Measurements from ENCODE around the gene CFAP210.
"Not testable (repeated sequence)": the region's sequence is repeated elsewhere in the genome, so short reads cannot be mapped to it uniquely, and the experiment has no call there.

DNA sequence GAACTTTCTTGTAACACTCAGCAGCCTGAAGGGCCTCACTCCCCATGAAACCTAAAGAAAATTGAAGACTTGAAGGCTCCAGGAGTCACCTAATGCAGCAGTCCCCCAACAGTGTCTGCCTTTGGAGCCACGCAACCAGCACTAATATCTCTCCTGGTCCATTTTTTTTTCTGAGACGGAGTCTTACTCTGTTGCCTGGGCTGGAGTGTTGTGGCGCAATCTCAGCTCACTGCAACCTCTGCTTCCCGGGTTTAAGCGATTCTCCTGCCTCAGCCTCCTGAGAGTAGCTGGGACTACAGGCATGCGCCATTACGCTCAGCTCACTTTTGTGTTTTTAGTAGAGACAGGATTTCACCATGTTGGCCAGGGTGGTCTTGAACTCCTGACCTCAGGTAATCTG lies 97.7 kb downstream of the CFAP210 start:
- not testable (repeated sequence) for TF ChIP-seq EZH2phosphoT487 (IDR thresholded peaks at IDR 0.05; ENCODE audit: low read depth)
- TF ChIP-seq, protein P1, sequence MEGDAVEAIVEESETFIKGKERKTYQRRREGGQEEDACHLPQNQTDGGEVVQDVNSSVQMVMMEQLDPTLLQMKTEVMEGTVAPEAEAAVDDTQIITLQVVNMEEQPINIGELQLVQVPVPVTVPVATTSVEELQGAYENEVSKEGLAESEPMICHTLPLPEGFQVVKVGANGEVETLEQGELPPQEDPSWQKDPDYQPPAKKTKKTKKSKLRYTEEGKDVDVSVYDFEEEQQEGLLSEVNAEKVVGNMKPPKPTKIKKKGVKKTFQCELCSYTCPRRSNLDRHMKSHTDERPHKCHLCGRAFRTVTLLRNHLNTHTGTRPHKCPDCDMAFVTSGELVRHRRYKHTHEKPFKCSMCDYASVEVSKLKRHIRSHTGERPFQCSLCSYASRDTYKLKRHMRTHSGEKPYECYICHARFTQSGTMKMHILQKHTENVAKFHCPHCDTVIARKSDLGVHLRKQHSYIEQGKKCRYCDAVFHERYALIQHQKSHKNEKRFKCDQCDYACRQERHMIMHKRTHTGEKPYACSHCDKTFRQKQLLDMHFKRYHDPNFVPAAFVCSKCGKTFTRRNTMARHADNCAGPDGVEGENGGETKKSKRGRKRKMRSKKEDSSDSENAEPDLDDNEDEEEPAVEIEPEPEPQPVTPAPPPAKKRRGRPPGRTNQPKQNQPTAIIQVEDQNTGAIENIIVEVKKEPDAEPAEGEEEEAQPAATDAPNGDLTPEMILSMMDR (IDR thresholded peaks at IDR 0.05; ENCODE audit: low read depth, low read length) = not testable (repeated sequence)
